Mesothelial cell of epicardium (in vitro differentiated cells): Measurements from ENCODE around the gene FGF6. TPM values are rescaled to one million over a fixed set of nuclear protein-coding genes. Genes with fewer than 3 reads are reported as not detected.

ENCODE experiments used
- DNase-seq, 2 experiments: peaks; one replicate each; pipeline ENCODE4 v3.0.0; 2021; ENCODE audit warnings: low spot score in 2 of 2; ENCODE audit not compliant: unreplicated experiment in 2 of 2
- H3K27ac Mint-ChIP-seq: 2 replicates; pipeline ENCODE4 v1.8.0; 2021; ENCODE audit warnings: mixed read lengths
- H3K27me3 Mint-ChIP-seq: 2 replicates; pipeline ENCODE4 v1.8.0; 2021; ENCODE audit warnings: low read depth, mixed read lengths
- H3K36me3 Mint-ChIP-seq: 2 replicates; pipeline ENCODE4 v1.8.0; 2021; ENCODE audit warnings: mixed read lengths
- H3K4me1 Mint-ChIP-seq: 2 replicates; pipeline ENCODE4 v1.8.0; 2021; ENCODE audit warnings: mixed read lengths
- H3K4me3 Mint-ChIP-seq: 2 replicates; pipeline ENCODE4 v1.8.0; 2021; ENCODE audit warnings: mild to moderate bottlenecking, moderate library complexity, mixed read lengths
- H3K9me3 Mint-ChIP-seq: 2 replicates; pipeline ENCODE4 v1.8.0; 2021; ENCODE audit warnings: mixed read lengths
- CTCF ChIP-seq: fragments of 200-600 bp; sonication (generic); IDR thresholded peaks from one replicate; pipeline ENCODE4 v1.5.0; 2021; ENCODE audit warnings: antibody characterized with exemption; ENCODE audit not compliant: unreplicated experiment
- total RNA-seq: library from RNA; stranded (reverse); gene quantifications from 3 replicates; pipeline ENCODE4 v1.2.1, GENCODE V29; 2021

The FGF6 gene
- total RNA-seq, 1 donor from 2014 or later, result not detected

DNA sequence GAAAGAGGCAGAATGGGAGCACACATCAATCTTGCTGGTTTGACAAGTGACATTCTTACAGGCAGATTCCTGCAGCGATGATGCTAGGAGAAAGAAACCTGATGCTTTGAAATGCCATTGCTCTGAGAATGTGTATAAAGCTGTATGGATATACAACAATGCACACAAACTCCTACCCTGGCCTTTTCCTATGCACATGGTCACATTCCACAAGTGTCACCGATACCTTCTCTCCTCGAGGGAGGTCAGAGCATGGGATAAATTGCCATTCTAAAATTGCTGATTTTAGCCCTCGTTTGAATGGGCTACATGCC is 11.9 kb downstream of the FGF6 start:
- H3K27me3 Mint-ChIP-seq, result peaks cover 5% of the 10 kb centered on the region

GRCh38 chr12:4432878-4433744 is 12.5 kb downstream of the FGF6 start:
- no peaks in the 10 kb centered on the region for H3K36me3 Mint-ChIP-seq
- peaks cover 3% of the 10 kb centered on the region for H3K4me1 Mint-ChIP-seq
- H3K9me3 Mint-ChIP-seq, result no peaks in the 10 kb centered on the region
- H3K4me3 Mint-ChIP-seq, result no peak overlapping the region
- no peak overlapping the region for H3K27ac Mint-ChIP-seq
- no peak for TF ChIP-seq CTCF
- peaks cover 5% of the 10 kb centered on the region for H3K27me3 Mint-ChIP-seq
- no peak for DNase-seq

More for the DNA sequence above, 11.9 kb downstream of the FGF6 start:
- no peaks in the 10 kb centered on the region for H3K36me3 Mint-ChIP-seq
- H3K4me1 Mint-ChIP-seq, result peaks cover 3% of the 10 kb centered on the region
- TF ChIP-seq CTCF, result no peak
- H3K9me3 Mint-ChIP-seq, result no peaks in the 10 kb centered on the region
- no peak overlapping the region for H3K27ac Mint-ChIP-seq
- DNase-seq, result no peak
- no peak overlapping the region for H3K4me3 Mint-ChIP-seq

DNA sequence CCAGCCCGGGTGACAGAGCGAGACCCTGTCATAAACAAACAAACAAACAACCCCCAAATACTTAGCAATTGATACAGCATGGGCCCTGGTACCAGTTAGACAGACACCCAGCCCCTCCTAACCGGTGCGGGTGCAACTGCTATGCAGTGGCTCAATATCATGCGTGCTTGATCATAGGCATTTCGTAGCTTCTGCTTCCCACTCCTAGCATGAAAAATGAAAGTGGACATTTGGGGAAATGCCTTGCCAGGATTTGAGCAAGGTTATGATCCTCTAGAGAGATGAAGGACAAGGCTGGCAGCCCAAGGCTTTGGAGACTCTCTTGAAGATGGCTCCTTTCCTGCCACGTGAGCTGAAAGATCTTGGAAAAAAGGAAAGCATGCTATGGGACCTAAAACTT is 13.7 kb downstream of the FGF6 start:
- no peak for DNase-seq
- Mint-ChIP-seq H3K4me3 (no peak overlapping the region), H3K27me3 (peaks cover 5% of the 10 kb centered on the region), H3K9me3 (no peaks in the 10 kb centered on the region), H3K27ac (no peak overlapping the region), H3K4me1 (peaks cover 3% of the 10 kb centered on the region), H3K36me3 (no peaks in the 10 kb centered on the region)
- TF ChIP-seq CTCF, result no peak

DNA sequence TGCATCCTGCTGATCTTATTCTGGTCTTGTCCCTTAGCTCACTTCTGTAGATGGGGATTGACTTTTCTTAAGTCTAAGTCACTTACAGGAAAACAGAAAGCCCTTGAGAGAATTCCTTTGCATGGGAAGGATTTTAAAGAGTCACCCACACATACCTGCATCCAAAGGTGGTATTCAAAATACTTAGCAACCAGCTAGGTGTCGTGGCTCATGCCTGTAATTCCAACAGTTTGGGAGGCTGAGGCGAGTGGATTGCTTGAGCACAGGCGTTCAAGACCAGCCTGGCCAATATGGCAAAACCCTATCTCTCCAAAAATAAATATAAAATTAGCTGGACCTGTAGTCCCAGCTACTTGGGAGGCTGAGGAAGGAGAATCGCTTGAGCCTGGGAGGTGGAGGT is 14.2 kb downstream of the FGF6 start:
- no peak overlapping the region for H3K27ac Mint-ChIP-seq
- no peaks in the 10 kb centered on the region for H3K36me3 Mint-ChIP-seq
- no peak for TF ChIP-seq CTCF
- peaks cover 5% of the 10 kb centered on the region for H3K27me3 Mint-ChIP-seq
- no peak for DNase-seq
- H3K9me3 Mint-ChIP-seq, result no peaks in the 10 kb centered on the region
- H3K4me3 Mint-ChIP-seq, result no peak overlapping the region
- H3K4me1 Mint-ChIP-seq, result peaks cover 3% of the 10 kb centered on the region

DNA sequence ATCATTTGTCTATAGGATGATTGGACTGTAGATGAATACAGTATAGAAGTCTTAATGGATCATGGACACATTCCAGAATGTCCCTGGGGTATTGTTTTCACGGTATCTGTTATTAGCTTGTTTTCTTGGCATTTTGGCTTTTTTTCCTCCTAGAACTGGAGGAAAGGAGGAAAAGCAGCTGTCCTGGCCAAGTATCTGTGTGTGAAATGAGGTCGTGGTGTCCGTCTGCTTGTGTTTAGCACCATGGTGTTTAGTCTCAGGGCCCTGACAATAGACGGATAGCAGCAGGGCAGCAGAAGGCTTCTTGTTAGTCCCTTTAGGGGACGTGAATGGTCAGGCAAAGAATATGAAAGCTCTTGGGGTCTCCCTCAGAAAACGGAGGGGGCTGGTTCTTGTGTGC is 21.2 kb downstream of the FGF6 start:
- Mint-ChIP-seq H3K9me3 (no peaks in the 10 kb centered on the region), H3K27me3 (peaks cover 6% of the 10 kb centered on the region), H3K4me1 (no peaks in the 10 kb centered on the region), H3K4me3 (no peak overlapping the region), H3K36me3 (no peaks in the 10 kb centered on the region), H3K27ac (no peak overlapping the region)
- TF ChIP-seq CTCF, result no peak
- DNase-seq, result no peak
